GM21619 (cell line): Measurements from ENCODE around the gene VASH2.
A peak's percentile ranks its signal among the peaks of the same experiment; 100 is the strongest.

Source experiments
- ATAC-seq: cut with Tn5 transposase; IDR thresholded peaks from one replicate; pipeline ENCODE4 v1.9.1; 2021; ENCODE audit not compliant: unreplicated experiment

VASH2 gene

GRCh38 chr1:212928323-212929291, 21.7 kb upstream of the VASH2 start:
- peak; percentile 76 for ATAC-seq

GRCh38 chr1:212930986-212931678, 19.2 kb upstream of the VASH2 start:
- ATAC-seq, result peak; percentile 44

GRCh38 chr1:212933815-212934471, 16.4 kb upstream of the VASH2 start:
- ATAC-seq, result no peak

GRCh38 chr1:212935387-212935981, 14.9 kb upstream of the VASH2 start:
- no peak for ATAC-seq

- ATAC-seq, result no peak
Observed at GRCh38 chr1:212937034-212937433, 13.3 kb upstream of the VASH2 start.

- ATAC-seq, result no peak
Observed at GRCh38 chr1:212938846-212939245, 11.5 kb upstream of the VASH2 start.

GRCh38 chr1:212941452-212941851, 8.9 kb upstream of the VASH2 start:
- no peak for ATAC-seq

GRCh38 chr1:212942679-212943392, 7.5 kb upstream of the VASH2 start:
- no peak for ATAC-seq

GRCh38 chr1:212943393-212943710, 7.0 kb upstream of the VASH2 start:
- no peak for ATAC-seq

GRCh38 chr1:212944229-212944901, 6.0 kb upstream of the VASH2 start:
- ATAC-seq, result no peak

- ATAC-seq, result no peak
Observed at GRCh38 chr1:212945056-212945455, 5.3 kb upstream of the VASH2 start.

GRCh38 chr1:212945463-212946160, 4.7 kb upstream of the VASH2 start:
- ATAC-seq, result no peak

GRCh38 chr1:212946872-212947271, 3.5 kb upstream of the VASH2 start:
- no peak for ATAC-seq

- ATAC-seq, result no peak
Observed at GRCh38 chr1:212949771-212950170, 570 bp upstream of the VASH2 start.

GRCh38 chr1:212951126-212951946, 995 bp downstream of the VASH2 start:
- no peak for ATAC-seq

GRCh38 chr1:212951947-212952640, 1.8 kb downstream of the VASH2 start:
- ATAC-seq, result no peak

GRCh38 chr1:212952641-212952976, 2.3 kb downstream of the VASH2 start:
- ATAC-seq, result no peak

GRCh38 chr1:212953321-212953720, 3.0 kb downstream of the VASH2 start:
- no peak for ATAC-seq
